Thyroid gland (tissue), 4 donors: ENCODE data around the gene RAD17. TPM values are rescaled to one million over a fixed set of nuclear protein-coding genes. Genes with fewer than 3 reads are reported as not detected.
A peak's percentile ranks its signal among the peaks of the same experiment; 100 is the strongest.
"Not testable (repeated sequence)": the region's sequence is repeated elsewhere in the genome, so short reads cannot be mapped to it uniquely, and the experiment has no call there.

ENCODE experiments used
- DNase-seq, 2 donors: peaks; one replicate each; pipeline ENCODE4 v3.0.0-alpha.2; 2019
- H3K27ac ChIP-seq, 3 donors: fragments of 200-600 bp; sonication (generic); 1 replicate in 2 of 3; 2 replicates in 1 of 3; pipeline ENCODE4 v1.5.1; 2016 to 2019; ENCODE audit warnings: mild to moderate bottlenecking in 1 of 3, moderate library complexity in 1 of 3
- H3K27me3 ChIP-seq: fragments of 200-600 bp; sonication (generic); one replicate; pipeline ENCODE4 v1.5.1; 2019
- H3K36me3 ChIP-seq, 2 donors: fragments of 200-600 bp; sonication (generic); one replicate each; pipeline ENCODE4 v1.5.1; 2016 to 2019
- H3K4me1 ChIP-seq, 2 donors: fragments of 200-600 bp; sonication (generic); one replicate each; pipeline ENCODE4 v1.5.1; 2017 to 2019
- H3K4me3 ChIP-seq, 3 donors: fragments of 200-600 bp; sonication (generic); replicated peaks in 1 of 3; 1 replicate in 2 of 3; 2 replicates in 1 of 3; pipeline ENCODE4 v1.5.1; 2016; ENCODE audit warnings: mild to moderate bottlenecking in 1 of 3
- H3K9me3 ChIP-seq: fragments of 200-600 bp; sonication (generic); one replicate; pipeline ENCODE4 v1.5.1; 2017
- POLR2A ChIP-seq, 2 donors: fragments of 450-650 bp; IDR thresholded peaks; one replicate each; pipeline ENCODE4 v1.6.1; 2017; ENCODE audit warnings: antibody characterized with exemption in 2 of 2, mild to moderate bottlenecking in 2 of 2, moderate library complexity in 1 of 2
- WGBS, 2 donors: methylation state at CpG; one replicate each; pipeline ENCODE4 v1.1.5; 2017; 5-methylcytosine and 5-hydroxymethylcytosine counted together
- intact Hi-C: fragments of 100-400 bp; cut with DNase I; formaldehyde crosslinking; loops from one replicate; pipeline ENCODE4 v1.15.1; 2023
- total RNA-seq, 4 donors: library from RNA; depleted of rRNA; stranded (reverse); fragments of >200 nt; gene quantifications; one replicate each; pipeline ENCODE4 v1.2.3, GENCODE V29; 2016
- TF ChIP-seq, protein P1 (sequence below), 6 experiments: fragments of 200-600 bp in 3 of 6; fragments of 450-650 bp in 3 of 6; sonication (generic) in 3 of 6; IDR thresholded peaks; one replicate each; pipeline ENCODE4 v1.5.1; 2016 to 2019; ENCODE audit warnings: antibody characterized with exemption in 6 of 6, mild to moderate bottlenecking in 2 of 6, inconsistent platforms in 1 of 6, moderate library complexity in 1 of 6

Gene RAD17
- 10 to 100 TPM; 20.9 to 34.9 (median 27.8) TPM for total RNA-seq

- intact Hi-C loops: no loop called here
- Histone ChIP-seq H3K4me1 (peaks cover 9 to 21% of the 10 kb centered on the region in 2 donors), H3K27me3 (no peaks in the 10 kb centered on the region), H3K36me3 (peaks cover 6 to 14% of the 10 kb centered on the region in 2 donors), H3K27ac (peak within 1 kb of the TSS; percentile 97 to 99 (median 97)), H3K4me3 (peak within 1 kb of the TSS; percentile 67 to 97 (median 80)), H3K9me3 (no peaks in the 10 kb centered on the region)
- 0 to 2% methylated on average over 8 to 20 of the region's 66 CpGs for WGBS, 2 donors
- TF ChIP-seq, protein P1, sequence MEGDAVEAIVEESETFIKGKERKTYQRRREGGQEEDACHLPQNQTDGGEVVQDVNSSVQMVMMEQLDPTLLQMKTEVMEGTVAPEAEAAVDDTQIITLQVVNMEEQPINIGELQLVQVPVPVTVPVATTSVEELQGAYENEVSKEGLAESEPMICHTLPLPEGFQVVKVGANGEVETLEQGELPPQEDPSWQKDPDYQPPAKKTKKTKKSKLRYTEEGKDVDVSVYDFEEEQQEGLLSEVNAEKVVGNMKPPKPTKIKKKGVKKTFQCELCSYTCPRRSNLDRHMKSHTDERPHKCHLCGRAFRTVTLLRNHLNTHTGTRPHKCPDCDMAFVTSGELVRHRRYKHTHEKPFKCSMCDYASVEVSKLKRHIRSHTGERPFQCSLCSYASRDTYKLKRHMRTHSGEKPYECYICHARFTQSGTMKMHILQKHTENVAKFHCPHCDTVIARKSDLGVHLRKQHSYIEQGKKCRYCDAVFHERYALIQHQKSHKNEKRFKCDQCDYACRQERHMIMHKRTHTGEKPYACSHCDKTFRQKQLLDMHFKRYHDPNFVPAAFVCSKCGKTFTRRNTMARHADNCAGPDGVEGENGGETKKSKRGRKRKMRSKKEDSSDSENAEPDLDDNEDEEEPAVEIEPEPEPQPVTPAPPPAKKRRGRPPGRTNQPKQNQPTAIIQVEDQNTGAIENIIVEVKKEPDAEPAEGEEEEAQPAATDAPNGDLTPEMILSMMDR (IDR thresholded peaks at IDR 0.05): no peak
- TF ChIP-seq POLR2A (IDR thresholded peaks at IDR 0.05): peak; percentile 22 to 68
- peak; percentile 92 to 93 for DNase-seq
Observed at GRCh38 chr5:69369340-69370121, at the start of gene RAD17, which contains the start of the genes AK6 and TAF9. Gene RAD17, plus strand, starts transcription at chr5:69369818. Its CDS starts 2,391 bp downstream, at chr5:69372209. Gene AK6, minus strand, starts transcription at chr5:69369520. Its CDS starts 30 bp downstream, at chr5:69369490. Gene TAF9, minus strand, starts transcription at chr5:69369520. Its CDS starts 3,783 bp downstream, at chr5:69365737.

DNA sequence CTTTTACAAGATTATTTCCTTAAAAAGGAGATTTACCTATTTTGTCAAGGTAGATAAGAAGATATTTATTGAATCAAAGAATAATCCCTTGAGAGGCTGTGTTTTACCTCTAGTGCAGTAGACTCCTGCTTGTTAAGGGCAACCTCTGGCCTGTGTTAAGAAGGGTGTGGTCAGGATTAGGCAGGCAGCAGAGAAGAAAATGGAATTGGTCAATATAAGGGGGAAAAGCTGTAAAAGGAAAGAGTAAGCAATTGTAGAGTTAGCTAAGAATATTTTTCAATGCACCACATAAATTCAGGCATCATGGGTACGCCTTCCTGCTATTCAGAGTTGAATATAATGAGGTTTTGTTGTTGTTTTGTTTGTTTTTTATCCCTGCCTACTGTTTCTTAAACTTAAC is 43.3 kb upstream of the RAD17 start:
- TF ChIP-seq, protein P1 (IDR thresholded peaks at IDR 0.05): no peak
- no peak for TF ChIP-seq POLR2A (IDR thresholded peaks at IDR 0.05)

DNA sequence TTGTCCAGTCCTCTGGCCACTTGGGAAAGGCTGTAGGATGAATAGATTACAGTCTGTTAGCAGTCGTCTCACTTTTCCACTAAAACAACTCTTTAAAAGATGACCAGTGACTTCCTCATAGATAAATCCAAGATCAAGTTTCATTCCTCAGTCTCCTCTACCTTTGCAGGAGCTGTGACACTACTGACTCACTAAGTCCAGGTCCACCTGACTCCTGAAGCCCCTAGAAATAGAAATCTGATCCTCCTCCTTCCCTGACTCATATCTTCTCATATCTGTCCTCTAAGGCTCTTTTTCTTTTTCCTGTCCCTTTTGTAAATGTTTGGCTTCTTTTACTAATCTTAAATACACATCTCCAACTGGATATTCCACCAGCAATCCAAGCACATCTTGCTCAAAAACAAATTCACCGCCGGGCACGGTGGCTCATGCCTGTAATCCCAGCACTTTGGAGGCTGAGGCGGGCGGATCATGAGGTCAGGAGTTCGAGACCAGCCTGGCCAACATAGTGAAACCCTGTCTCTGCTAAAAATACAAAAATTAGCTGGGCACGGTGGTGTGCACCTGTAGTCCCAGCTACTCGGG is 39.6 kb upstream of the RAD17 start:
- Histone ChIP-seq H3K4me3 (no peak overlapping the region), H3K27ac (no peak overlapping the region), H3K4me1 (peaks cover 5 to 8% of the 10 kb centered on the region in 2 donors), H3K36me3 (no peaks in the 10 kb centered on the region), H3K27me3 (no peaks in the 10 kb centered on the region), H3K9me3 (no peaks in the 10 kb centered on the region)
- intact Hi-C loops: loop anchor here (10.0 kb wide), 2 partner anchors 235 to 285 kb away; partner anchors contain the start of gene SLC30A5
- DNase-seq: no peak
- TF ChIP-seq, protein P1 (IDR thresholded peaks at IDR 0.05): no peak
- no peak for TF ChIP-seq POLR2A (IDR thresholded peaks at IDR 0.05)
- WGBS, 2 donors: 77 to 79% methylated on average over 9 of the region's 9 CpGs

More for the DNA sequence above, 43.3 kb upstream of the RAD17 start:
- Histone ChIP-seq H3K9me3 (no peaks in the 10 kb centered on the region), H3K36me3 (no peaks in the 10 kb centered on the region), H3K27me3 (no peaks in the 10 kb centered on the region), H3K27ac (no peak overlapping the region), H3K4me1 (no peaks in the 10 kb centered on the region), H3K4me3 (no peak overlapping the region)
- DNase-seq: no peak
- 90 to 98% methylated on average over 1 of the region's 1 CpG for WGBS, 2 donors
- intact Hi-C loops: no loop called here

- 44 to 47% methylated on average over 11 of the region's 11 CpGs for WGBS, 2 donors
- TF ChIP-seq, protein P1 (IDR thresholded peaks at IDR 0.05): no peak
- no peak for TF ChIP-seq POLR2A (IDR thresholded peaks at IDR 0.05)
- intact Hi-C loops: loop anchor here (10.0 kb wide), 2 partner anchors 237 to 287 kb away; partner anchors contain the start of gene SLC30A5
Observed at GRCh38 chr5:69331528-69332445, 37.8 kb upstream of the RAD17 start.

DNA sequence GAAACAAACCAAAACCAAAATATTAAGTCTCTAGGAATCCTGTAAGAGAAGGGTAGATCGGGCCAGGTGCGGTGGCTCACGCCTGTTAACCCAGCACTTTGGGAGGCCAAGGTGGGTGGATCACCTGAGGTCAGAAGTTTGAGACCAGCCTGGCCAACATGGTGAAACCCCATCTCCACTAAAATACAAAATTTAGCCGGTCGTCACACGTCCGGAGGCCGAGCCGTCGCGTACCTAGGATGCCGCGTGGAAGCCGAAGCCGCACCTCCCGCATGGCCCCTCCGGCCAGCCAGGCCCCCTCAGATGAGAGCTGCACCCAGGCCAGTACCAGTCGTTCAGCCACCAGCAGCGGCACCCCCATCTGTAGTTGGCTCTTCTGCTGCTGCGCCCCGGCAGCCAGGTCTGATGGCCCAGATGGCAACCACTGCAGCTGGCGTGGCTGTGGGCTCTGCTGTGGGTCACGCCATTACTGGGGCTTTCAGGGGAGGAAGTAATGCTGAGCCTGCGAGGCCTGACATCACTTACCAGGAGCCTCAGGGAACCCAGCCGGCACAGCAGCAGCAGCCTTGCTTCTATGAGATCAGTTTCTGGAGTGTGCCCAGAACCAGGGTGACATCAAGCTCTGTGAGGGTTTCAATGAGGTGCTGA is 35.8 kb upstream of the RAD17 start:
- DNase-seq, H3K27me3 ChIP-seq, H3K4me1 ChIP-seq, H3K36me3 ChIP-seq, H3K27ac ChIP-seq, H3K4me3 ChIP-seq, H3K9me3 ChIP-seq: not testable (repeated sequence)
- WGBS, 2 donors: 93 to 95% methylated on average over 12 to 14 of the region's 25 CpGs
- intact Hi-C loops: loop anchor here (10.0 kb wide), 2 partner anchors 239 to 289 kb away; partner anchors contain the start of gene SLC30A5

More at GRCh38 chr5:69331528-69332445, 37.8 kb upstream of the RAD17 start:
- H3K9me3 ChIP-seq: no peaks in the 10 kb centered on the region
- peak overlapping the region; percentile 1 to 48 (median 47) for H3K4me3 ChIP-seq
- H3K4me1 ChIP-seq: peaks cover 5 to 8% of the 10 kb centered on the region in 2 donors
- no peaks in the 10 kb centered on the region for H3K36me3 ChIP-seq
- no peaks in the 10 kb centered on the region for H3K27me3 ChIP-seq
- DNase-seq: peak; percentile 14
- peak overlapping the region in 2 of 3 donors; percentile 67 to 73 for H3K27ac ChIP-seq
